Gastroesophageal sphincter (tissue), 3 donors: ENCODE data around the gene CYTL1.

Experiments used
- POLR2A ChIP-seq, 2 donors: fragments of 450-650 bp; IDR thresholded peaks; one replicate each; pipeline ENCODE4 v1.6.1; 2017; ENCODE audit warnings: antibody characterized with exemption in 2 of 2, mild to moderate bottlenecking in 2 of 2, moderate library complexity in 1 of 2
- POLR2AphosphoS5 ChIP-seq: sonication (generic); formaldehyde crosslinking; IDR thresholded peaks from one replicate; pipeline ENCODE4 v1.6.1; 2017; ENCODE audit warnings: antibody characterized with exemption
- TF ChIP-seq, protein P1 (sequence below), 4 experiments: fragments of 200-600 bp in 2 of 4; fragments of 450-650 bp in 2 of 4; sonication (generic) in 1 of 4; IDR thresholded peaks; one replicate each; pipeline ENCODE4 v1.5.1; 2017 to 2019; ENCODE audit warnings: antibody characterized with exemption in 4 of 4, mild to moderate bottlenecking in 2 of 4, moderate library complexity in 2 of 4

DNA sequence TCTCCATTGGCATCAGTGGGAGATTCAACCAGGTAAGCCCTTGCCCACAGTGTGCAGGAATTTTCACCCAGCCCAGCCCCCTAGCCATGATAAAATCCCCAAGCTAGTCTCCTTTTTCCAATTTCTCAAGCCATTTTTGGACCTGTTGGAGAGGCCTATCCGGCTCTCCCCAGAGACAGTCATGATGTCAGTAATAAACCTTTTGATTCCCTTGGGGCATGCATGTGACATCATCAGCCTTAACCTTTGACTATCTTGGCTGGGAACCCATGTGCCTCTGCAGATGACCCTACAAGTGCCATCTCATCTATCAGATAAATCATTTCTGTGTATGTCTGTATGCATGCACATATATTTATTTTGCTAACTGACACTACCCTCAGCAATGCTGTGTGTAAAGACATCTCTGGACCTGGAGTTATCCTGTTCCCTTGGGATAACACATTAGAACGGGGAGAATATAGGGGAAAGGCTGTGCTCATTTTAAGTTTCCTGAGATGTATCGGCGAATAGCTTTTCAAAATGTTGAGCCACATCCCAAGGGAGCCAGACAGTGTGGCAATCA lies 51.0 kb downstream of the CYTL1 start:
- TF ChIP-seq POLR2A (IDR thresholded peaks at IDR 0.05) (no peak), POLR2AphosphoS5 (no peak)
- TF ChIP-seq, protein P1, sequence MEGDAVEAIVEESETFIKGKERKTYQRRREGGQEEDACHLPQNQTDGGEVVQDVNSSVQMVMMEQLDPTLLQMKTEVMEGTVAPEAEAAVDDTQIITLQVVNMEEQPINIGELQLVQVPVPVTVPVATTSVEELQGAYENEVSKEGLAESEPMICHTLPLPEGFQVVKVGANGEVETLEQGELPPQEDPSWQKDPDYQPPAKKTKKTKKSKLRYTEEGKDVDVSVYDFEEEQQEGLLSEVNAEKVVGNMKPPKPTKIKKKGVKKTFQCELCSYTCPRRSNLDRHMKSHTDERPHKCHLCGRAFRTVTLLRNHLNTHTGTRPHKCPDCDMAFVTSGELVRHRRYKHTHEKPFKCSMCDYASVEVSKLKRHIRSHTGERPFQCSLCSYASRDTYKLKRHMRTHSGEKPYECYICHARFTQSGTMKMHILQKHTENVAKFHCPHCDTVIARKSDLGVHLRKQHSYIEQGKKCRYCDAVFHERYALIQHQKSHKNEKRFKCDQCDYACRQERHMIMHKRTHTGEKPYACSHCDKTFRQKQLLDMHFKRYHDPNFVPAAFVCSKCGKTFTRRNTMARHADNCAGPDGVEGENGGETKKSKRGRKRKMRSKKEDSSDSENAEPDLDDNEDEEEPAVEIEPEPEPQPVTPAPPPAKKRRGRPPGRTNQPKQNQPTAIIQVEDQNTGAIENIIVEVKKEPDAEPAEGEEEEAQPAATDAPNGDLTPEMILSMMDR (IDR thresholded peaks at IDR 0.05) = no peak
